ENCODE data around the gene MYO1D. TPM values are rescaled to one million over a fixed set of nuclear protein-coding genes. Genes with fewer than 3 reads are reported as not detected.

The MYO1D gene
- polyA plus RNA-seq, 3 donors: 30.5 to 33.4 (median 30.6) TPM

- DNase-seq (ENCODE audit: low read depth in 3 of 3, low spot score in 2 of 3): no peak
These were observed 14.9 kb downstream of the MYO1D start for GRCh38 chr17:32861981-32862380.

GRCh38 chr17:32859857-32860525 is 16.9 kb downstream of the MYO1D start:
- no peak for DNase-seq (ENCODE audit: low read depth in 3 of 3, low spot score in 2 of 3)

- no peak for DNase-seq (ENCODE audit: low read depth in 3 of 3, low spot score in 2 of 3)
These were observed 21.3 kb downstream of the MYO1D start for GRCh38 chr17:32855620-32856019.

GRCh38 chr17:32854832-32855389 is 22.0 kb downstream of the MYO1D start:
- DNase-seq (ENCODE audit: low read depth in 3 of 3, low spot score in 2 of 3): no peak

- DNase-seq (ENCODE audit: low read depth in 3 of 3, low spot score in 2 of 3): no peak
These were observed 22.7 kb downstream of the MYO1D start for GRCh38 chr17:32854207-32854606.

GRCh38 chr17:32852811-32853210 is 24.1 kb downstream of the MYO1D start:
- DNase-seq (ENCODE audit: low read depth in 3 of 3, low spot score in 2 of 3): no peak

GRCh38 chr17:32849879-32850278 is 27.0 kb downstream of the MYO1D start:
- no peak for DNase-seq (ENCODE audit: low read depth in 3 of 3, low spot score in 2 of 3)

- no peak for DNase-seq (ENCODE audit: low read depth in 3 of 3, low spot score in 2 of 3)
These were observed 28.9 kb downstream of the MYO1D start for GRCh38 chr17:32847977-32848376.

- no peak for DNase-seq (ENCODE audit: low read depth in 3 of 3, low spot score in 2 of 3)
These were observed 30.8 kb downstream of the MYO1D start for GRCh38 chr17:32846143-32846542.

GRCh38 chr17:32840241-32840640 is 36.7 kb downstream of the MYO1D start:
- DNase-seq (ENCODE audit: low read depth in 3 of 3, low spot score in 2 of 3): no peak

GRCh38 chr17:32836527-32836926 is 40.4 kb downstream of the MYO1D start:
- no peak for DNase-seq (ENCODE audit: low read depth in 3 of 3, low spot score in 2 of 3)

GRCh38 chr17:32835291-32835761 is 41.6 kb downstream of the MYO1D start:
- DNase-seq (ENCODE audit: low read depth in 3 of 3, low spot score in 2 of 3): no peak

GRCh38 chr17:32834104-32834503 is 42.8 kb downstream of the MYO1D start:
- DNase-seq (ENCODE audit: low read depth in 3 of 3, low spot score in 2 of 3): no peak

- no peak for DNase-seq (ENCODE audit: low read depth in 3 of 3, low spot score in 2 of 3)
These were observed 43.4 kb downstream of the MYO1D start for GRCh38 chr17:32833526-32833925.

- no peak for DNase-seq (ENCODE audit: low read depth in 3 of 3, low spot score in 2 of 3)
These were observed 43.8 kb downstream of the MYO1D start for GRCh38 chr17:32833076-32833475.

GRCh38 chr17:32831627-32832243 is 45.2 kb downstream of the MYO1D start:
- DNase-seq (ENCODE audit: low read depth in 3 of 3, low spot score in 2 of 3): no peak

GRCh38 chr17:32831223-32831622 is 45.7 kb downstream of the MYO1D start:
- DNase-seq (ENCODE audit: low read depth in 3 of 3, low spot score in 2 of 3): no peak

- DNase-seq (ENCODE audit: low read depth in 3 of 3, low spot score in 2 of 3): no peak
These were observed 48.1 kb downstream of the MYO1D start for GRCh38 chr17:32828822-32829221.

- DNase-seq (ENCODE audit: low read depth in 3 of 3, low spot score in 2 of 3): no peak
These were observed 49.7 kb downstream of the MYO1D start for GRCh38 chr17:32827227-32827626.

- DNase-seq (ENCODE audit: low read depth in 3 of 3, low spot score in 2 of 3): no peak
These were observed 50.8 kb downstream of the MYO1D start for GRCh38 chr17:32826076-32826475.

GRCh38 chr17:32824334-32824733 is 52.6 kb downstream of the MYO1D start:
- no peak for DNase-seq (ENCODE audit: low read depth in 3 of 3, low spot score in 2 of 3)

- no peak for DNase-seq (ENCODE audit: low read depth in 3 of 3, low spot score in 2 of 3)
These were observed 53.9 kb downstream of the MYO1D start for GRCh38 chr17:32822996-32823395.
